ENCODE measurements around the gene GAB4.
"Not testable (repeated sequence)": the region's sequence is repeated elsewhere in the genome, so short reads cannot be mapped to it uniquely, and the experiment has no call there.

GRCh38 chr22:17014101-17014440, 6.0 kb upstream of the GAB4 start:
- not testable (repeated sequence) for TF ChIP-seq CTCF (IDR thresholded peaks at IDR 0.05); POLR2A (IDR thresholded peaks at IDR 0.05; ENCODE audit: low read depth)

Measured in esophagus muscularis mucosa (tissue), 3 donors.